Effector CD4-positive, alpha-beta T cell (primary cell): ENCODE results near the gene MRM1.

Experiments used
- DNase-seq: peaks from one replicate; pipeline ENCODE4 v3.0.0-alpha.2; 2020

MRM1 gene

GRCh38 chr17:36632916-36633771 lies 31.8 kb downstream of the MRM1 start:
- DNase-seq: no peak

GRCh38 chr17:36640346-36640745 lies 39.0 kb downstream of the MRM1 start:
- DNase-seq: no peak

- DNase-seq: no peak
These were observed 39.5 kb downstream of the MRM1 start for GRCh38 chr17:36640836-36641235.

- no peak for DNase-seq
These were observed 40.0 kb downstream of the MRM1 start for GRCh38 chr17:36641331-36641876.

GRCh38 chr17:36641877-36642845 lies 40.8 kb downstream of the MRM1 start:
- DNase-seq: no peak

- no peak for DNase-seq
These were observed 41.8 kb downstream of the MRM1 start for GRCh38 chr17:36643086-36643685.

- no peak for DNase-seq
These were observed 44.0 kb downstream of the MRM1 start for GRCh38 chr17:36645422-36645821.

- DNase-seq: no peak
These were observed 46.3 kb downstream of the MRM1 start for GRCh38 chr17:36647636-36648035.

- no peak for DNase-seq
These were observed 48.9 kb downstream of the MRM1 start for GRCh38 chr17:36650096-36650775.

- no peak for DNase-seq
These were observed 52.0 kb downstream of the MRM1 start for GRCh38 chr17:36653374-36653773.

- no peak for DNase-seq
These were observed 52.5 kb downstream of the MRM1 start for GRCh38 chr17:36653856-36654255.

GRCh38 chr17:36655726-36656125 lies 54.3 kb downstream of the MRM1 start:
- DNase-seq: no peak

- no peak for DNase-seq
These were observed 56.0 kb downstream of the MRM1 start for GRCh38 chr17:36657390-36657762.

GRCh38 chr17:36657763-36658490 lies 56.5 kb downstream of the MRM1 start:
- no peak for DNase-seq
